Measurements from ENCODE around the gene SPIB.

The SPIB gene

DNA sequence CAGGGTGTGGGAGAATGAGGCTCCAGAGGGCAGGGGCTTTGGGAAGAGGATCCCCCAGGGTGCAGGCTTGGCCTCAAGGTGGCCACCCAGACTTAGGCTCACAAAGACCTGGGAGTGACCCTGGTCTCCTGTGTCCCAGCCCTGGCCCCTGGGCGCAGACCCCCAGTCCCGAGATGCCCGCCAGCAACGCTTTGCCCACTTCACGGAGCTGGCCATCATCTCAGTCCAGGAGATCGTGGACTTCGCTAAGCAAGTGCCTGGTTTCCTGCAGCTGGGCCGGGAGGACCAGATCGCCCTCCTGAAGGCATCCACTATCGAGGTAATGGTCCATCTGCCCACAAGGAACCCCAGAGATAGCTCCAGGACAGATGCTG is 39.9 kb upstream of the SPIB start:
- Histone ChIP-seq H3K4me3 (no peak overlapping the region), H3K27ac (no peak overlapping the region)
- no peak for DNase-seq (ENCODE audit: low spot score)
- TF ChIP-seq, protein P1, sequence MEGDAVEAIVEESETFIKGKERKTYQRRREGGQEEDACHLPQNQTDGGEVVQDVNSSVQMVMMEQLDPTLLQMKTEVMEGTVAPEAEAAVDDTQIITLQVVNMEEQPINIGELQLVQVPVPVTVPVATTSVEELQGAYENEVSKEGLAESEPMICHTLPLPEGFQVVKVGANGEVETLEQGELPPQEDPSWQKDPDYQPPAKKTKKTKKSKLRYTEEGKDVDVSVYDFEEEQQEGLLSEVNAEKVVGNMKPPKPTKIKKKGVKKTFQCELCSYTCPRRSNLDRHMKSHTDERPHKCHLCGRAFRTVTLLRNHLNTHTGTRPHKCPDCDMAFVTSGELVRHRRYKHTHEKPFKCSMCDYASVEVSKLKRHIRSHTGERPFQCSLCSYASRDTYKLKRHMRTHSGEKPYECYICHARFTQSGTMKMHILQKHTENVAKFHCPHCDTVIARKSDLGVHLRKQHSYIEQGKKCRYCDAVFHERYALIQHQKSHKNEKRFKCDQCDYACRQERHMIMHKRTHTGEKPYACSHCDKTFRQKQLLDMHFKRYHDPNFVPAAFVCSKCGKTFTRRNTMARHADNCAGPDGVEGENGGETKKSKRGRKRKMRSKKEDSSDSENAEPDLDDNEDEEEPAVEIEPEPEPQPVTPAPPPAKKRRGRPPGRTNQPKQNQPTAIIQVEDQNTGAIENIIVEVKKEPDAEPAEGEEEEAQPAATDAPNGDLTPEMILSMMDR (IDR thresholded peaks at IDR 0.05), result no peak

DNA sequence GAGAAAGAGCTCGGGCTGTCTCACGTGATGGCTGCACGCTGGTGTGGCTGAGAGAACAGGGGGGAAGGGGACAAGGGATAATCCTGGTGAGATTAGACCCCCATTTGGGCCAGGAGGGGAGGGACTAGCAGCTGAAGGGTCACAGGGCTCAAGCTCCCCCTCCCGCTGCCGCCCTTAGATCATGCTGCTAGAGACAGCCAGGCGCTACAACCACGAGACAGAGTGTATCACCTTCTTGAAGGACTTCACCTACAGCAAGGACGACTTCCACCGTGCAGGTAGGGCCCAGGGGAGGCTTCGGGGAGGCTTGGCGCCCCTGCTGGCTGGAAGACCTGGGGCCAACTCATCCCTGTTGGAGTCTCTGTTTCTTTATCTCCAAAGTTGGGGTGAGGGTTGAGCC is 39.1 kb upstream of the SPIB start:
- Histone ChIP-seq H3K4me3 (no peak overlapping the region), H3K27ac (no peak overlapping the region)
- TF ChIP-seq, protein P1 (IDR thresholded peaks at IDR 0.05), result no peak
- DNase-seq (ENCODE audit: low spot score), result no peak

DNA sequence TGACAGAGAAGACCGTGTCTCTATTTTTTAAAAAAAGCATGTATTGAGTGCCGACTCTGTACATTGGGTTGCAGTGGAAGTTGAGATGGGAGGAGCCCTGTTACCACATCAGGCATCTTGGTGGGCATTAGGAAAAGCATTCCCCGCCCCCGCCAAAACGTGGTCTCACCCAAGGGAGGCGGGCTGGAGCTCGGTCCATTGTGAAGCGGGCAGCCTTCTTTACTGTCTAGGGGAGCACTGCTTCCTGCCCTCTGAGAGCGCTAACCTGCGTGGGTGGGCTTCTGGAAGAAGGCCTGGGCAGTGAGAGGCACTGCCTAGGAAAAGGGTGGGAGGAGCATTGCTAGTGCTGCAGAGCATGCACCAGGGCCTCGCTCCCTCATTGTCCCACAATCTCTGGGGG is 38.6 kb upstream of the SPIB start:
- no peak for DNase-seq (ENCODE audit: low spot score)

DNA sequence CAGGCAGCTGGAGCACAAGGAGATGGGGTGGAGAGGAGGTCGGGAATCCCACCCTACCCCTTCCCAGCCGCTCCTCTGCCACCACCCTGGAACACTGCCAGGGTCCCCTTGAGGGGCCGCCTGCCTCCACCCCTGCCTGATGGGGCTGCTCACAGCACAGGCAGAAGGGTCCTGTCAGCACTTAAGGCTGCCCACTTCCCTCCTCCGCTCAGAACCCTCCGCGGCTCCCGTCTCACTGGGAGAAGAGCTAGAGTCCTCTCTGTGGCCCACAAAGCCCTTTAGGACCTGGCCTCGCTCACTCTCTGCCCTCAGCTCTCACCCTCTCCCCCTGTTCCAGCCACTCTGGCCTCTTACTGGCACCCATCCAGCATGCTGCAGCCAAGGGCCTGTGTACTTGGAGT is 38.0 kb upstream of the SPIB start:
- Histone ChIP-seq H3K27ac (no peak overlapping the region), H3K4me3 (no peak overlapping the region)
- TF ChIP-seq, protein P1 (IDR thresholded peaks at IDR 0.05), result no peak
- DNase-seq (ENCODE audit: low spot score), result no peak

More for the DNA sequence above, 38.6 kb upstream of the SPIB start:
- H3K27ac ChIP-seq, result no peak overlapping the region
- no peak overlapping the region for H3K4me3 ChIP-seq
- TF ChIP-seq, protein P1 (IDR thresholded peaks at IDR 0.05), result no peak

- DNase-seq (ENCODE audit: low spot score), result no peak
- H3K4me3 ChIP-seq, result no peak overlapping the region
- TF ChIP-seq, protein P1 (IDR thresholded peaks at IDR 0.05), result no peak
- no peak overlapping the region for H3K27ac ChIP-seq
These were observed 36.6 kb upstream of the SPIB start for GRCh38 chr19:50381881-50382729.

- Histone ChIP-seq H3K27ac (peak overlapping the region; percentile 81 to 96), H3K4me3 (peak overlapping the region; percentile 79)
- DNase-seq (ENCODE audit: low spot score), result no peak
- TF ChIP-seq, protein P1 (IDR thresholded peaks at IDR 0.05), result no peak
These were observed 35.5 kb upstream of the SPIB start for GRCh38 chr19:50383001-50383851.
